IPS-18a (cell line): ENCODE measurements around the gene OCIAD1.
"Not testable (repeated sequence)": the region's sequence is repeated elsewhere in the genome, so short reads cannot be mapped to it uniquely, and the experiment has no call there.

Source experiments
- H3K27ac ChIP-seq: one replicate; pipeline ENCODE4 v1.5.1; 2013; ENCODE audit warnings: low read length
- H3K27me3 ChIP-seq: one replicate; pipeline ENCODE4 v1.6.1; 2013; ENCODE audit warnings: mild to moderate bottlenecking, low read length; ENCODE audit not compliant: control insufficient read depth, insufficient read depth
- H3K36me3 ChIP-seq: one replicate; pipeline ENCODE4 v1.6.1; 2013; ENCODE audit warnings: low read depth, low read length; ENCODE audit not compliant: control insufficient read depth
- H3K4me1 ChIP-seq: one replicate; pipeline ENCODE4 v1.6.1; 2013; ENCODE audit warnings: low read depth, low read length; ENCODE audit not compliant: control insufficient read depth
- H3K4me3 ChIP-seq: one replicate; pipeline ENCODE4 v1.5.1; 2013; ENCODE audit warnings: low read length
- H3K9ac ChIP-seq: one replicate; pipeline ENCODE4 v1.6.1; 2013; ENCODE audit warnings: mild to moderate bottlenecking, low read length, moderate library complexity
- H3K9me3 ChIP-seq: one replicate; pipeline ENCODE4 v1.6.1; 2013; ENCODE audit warnings: low read depth, low read length; ENCODE audit not compliant: control insufficient read depth

Gene OCIAD1

GRCh38 chr4:48862038-48862437 is 31.1 kb downstream of the OCIAD1 start:
- Histone ChIP-seq H3K4me3 (no peak overlapping the region), H3K9ac (no peak overlapping the region), H3K27ac (no peak overlapping the region), H3K9me3 (no peaks in the 10 kb centered on the region), H3K27me3 (no peaks in the 10 kb centered on the region), H3K36me3 (peaks cover 34% of the 10 kb centered on the region), H3K4me1 (no peaks in the 10 kb centered on the region)

GRCh38 chr4:48862661-48863060 is 31.8 kb downstream of the OCIAD1 start:
- H3K9me3 ChIP-seq = no peaks in the 10 kb centered on the region
- H3K27me3 ChIP-seq = no peaks in the 10 kb centered on the region
- H3K27ac ChIP-seq = no peak overlapping the region
- peaks cover 30% of the 10 kb centered on the region for H3K36me3 ChIP-seq
- H3K9ac ChIP-seq = no peak overlapping the region
- no peak overlapping the region for H3K4me3 ChIP-seq
- no peaks in the 10 kb centered on the region for H3K4me1 ChIP-seq

GRCh38 chr4:48863728-48864127 is 32.8 kb downstream of the OCIAD1 start:
- Histone ChIP-seq H3K9ac (no peak overlapping the region), H3K4me1 (no peaks in the 10 kb centered on the region), H3K27ac (no peak overlapping the region), H3K27me3 (no peaks in the 10 kb centered on the region), H3K4me3 (no peak overlapping the region), H3K36me3 (peaks cover 20% of the 10 kb centered on the region), H3K9me3 (no peaks in the 10 kb centered on the region)

GRCh38 chr4:48864696-48865095 is 33.8 kb downstream of the OCIAD1 start:
- H3K4me1 ChIP-seq, H3K9me3 ChIP-seq, H3K4me3 ChIP-seq, H3K9ac ChIP-seq, H3K27ac ChIP-seq, H3K27me3 ChIP-seq: not testable (repeated sequence)
- H3K36me3 ChIP-seq = peaks cover 12% of the 10 kb centered on the region

GRCh38 chr4:48877827-48878535 is 47.1 kb downstream of the OCIAD1 start:
- H3K9me3 ChIP-seq = no peaks in the 10 kb centered on the region
- H3K27ac ChIP-seq = no peak overlapping the region
- H3K27me3 ChIP-seq = no peaks in the 10 kb centered on the region
- H3K4me1 ChIP-seq = no peaks in the 10 kb centered on the region
- H3K4me3 ChIP-seq = no peak overlapping the region
- H3K9ac ChIP-seq = no peak overlapping the region
- H3K36me3 ChIP-seq = no peaks in the 10 kb centered on the region

- Histone ChIP-seq H3K27ac (no peak overlapping the region), H3K36me3 (no peaks in the 10 kb centered on the region), H3K9ac (no peak overlapping the region), H3K9me3 (no peaks in the 10 kb centered on the region), H3K4me1 (no peaks in the 10 kb centered on the region), H3K27me3 (no peaks in the 10 kb centered on the region), H3K4me3 (no peak overlapping the region)
These were observed 48.9 kb downstream of the OCIAD1 start for GRCh38 chr4:48879561-48880442.

GRCh38 chr4:48881646-48882045 is 50.8 kb downstream of the OCIAD1 start:
- not testable (repeated sequence) for H3K4me1 ChIP-seq, H3K9me3 ChIP-seq, H3K27me3 ChIP-seq, H3K4me3 ChIP-seq, H3K27ac ChIP-seq, H3K36me3 ChIP-seq, H3K9ac ChIP-seq

GRCh38 chr4:48889750-48890149 is 58.9 kb downstream of the OCIAD1 start:
- H3K4me3 ChIP-seq, H3K4me1 ChIP-seq, H3K27me3 ChIP-seq, H3K9me3 ChIP-seq, H3K9ac ChIP-seq, H3K27ac ChIP-seq: not testable (repeated sequence)
- H3K36me3 ChIP-seq = peaks cover 22% of the 10 kb centered on the region

- H3K27ac ChIP-seq = no peak overlapping the region
- peaks cover 23% of the 10 kb centered on the region for H3K36me3 ChIP-seq
- no peaks in the 10 kb centered on the region for H3K9me3 ChIP-seq
These were observed 60.2 kb downstream of the OCIAD1 start for GRCh38 chr4:48891028-48891619.

GRCh38 chr4:48896845-48897244 is 66.0 kb downstream of the OCIAD1 start:
- H3K4me1 ChIP-seq = no peaks in the 10 kb centered on the region
- H3K27ac ChIP-seq = no peak overlapping the region
- H3K9me3 ChIP-seq = no peaks in the 10 kb centered on the region
- no peak overlapping the region for H3K4me3 ChIP-seq
- peaks cover 54% of the 10 kb centered on the region for H3K36me3 ChIP-seq
- no peak overlapping the region for H3K9ac ChIP-seq
- H3K27me3 ChIP-seq = no peaks in the 10 kb centered on the region

More at GRCh38 chr4:48891028-48891619, 60.2 kb downstream of the OCIAD1 start:
- H3K4me3 ChIP-seq = no peak overlapping the region
- H3K4me1 ChIP-seq = no peaks in the 10 kb centered on the region
- no peaks in the 10 kb centered on the region for H3K27me3 ChIP-seq
- H3K9ac ChIP-seq = no peak overlapping the region

GRCh38 chr4:48898733-48899431 is 68.0 kb downstream of the OCIAD1 start:
- H3K27ac ChIP-seq = no peak overlapping the region
- H3K27me3 ChIP-seq = no peaks in the 10 kb centered on the region
- no peak overlapping the region for H3K4me3 ChIP-seq
- no peak overlapping the region for H3K9ac ChIP-seq
- no peaks in the 10 kb centered on the region for H3K9me3 ChIP-seq
- no peaks in the 10 kb centered on the region for H3K4me1 ChIP-seq
- peaks cover 51% of the 10 kb centered on the region for H3K36me3 ChIP-seq
